WI38 (cell line): Measurements from ENCODE around the gene ERO1A.
A peak's percentile ranks its signal among the peaks of the same experiment; 100 is the strongest.

Experiments used
- H3K4me3 ChIP-seq: 2 replicates; pipeline ENCODE4 v1.5.1; 2011; ENCODE audit warnings: low read depth, mild to moderate bottlenecking, control low read depth, low read length
- CTCF ChIP-seq: IDR thresholded peaks from 2 replicates; pipeline ENCODE4 v1.5.1; 2012; ENCODE audit warnings: low read depth, mild to moderate bottlenecking, control low read depth, low read length

Gene ERO1A

DNA sequence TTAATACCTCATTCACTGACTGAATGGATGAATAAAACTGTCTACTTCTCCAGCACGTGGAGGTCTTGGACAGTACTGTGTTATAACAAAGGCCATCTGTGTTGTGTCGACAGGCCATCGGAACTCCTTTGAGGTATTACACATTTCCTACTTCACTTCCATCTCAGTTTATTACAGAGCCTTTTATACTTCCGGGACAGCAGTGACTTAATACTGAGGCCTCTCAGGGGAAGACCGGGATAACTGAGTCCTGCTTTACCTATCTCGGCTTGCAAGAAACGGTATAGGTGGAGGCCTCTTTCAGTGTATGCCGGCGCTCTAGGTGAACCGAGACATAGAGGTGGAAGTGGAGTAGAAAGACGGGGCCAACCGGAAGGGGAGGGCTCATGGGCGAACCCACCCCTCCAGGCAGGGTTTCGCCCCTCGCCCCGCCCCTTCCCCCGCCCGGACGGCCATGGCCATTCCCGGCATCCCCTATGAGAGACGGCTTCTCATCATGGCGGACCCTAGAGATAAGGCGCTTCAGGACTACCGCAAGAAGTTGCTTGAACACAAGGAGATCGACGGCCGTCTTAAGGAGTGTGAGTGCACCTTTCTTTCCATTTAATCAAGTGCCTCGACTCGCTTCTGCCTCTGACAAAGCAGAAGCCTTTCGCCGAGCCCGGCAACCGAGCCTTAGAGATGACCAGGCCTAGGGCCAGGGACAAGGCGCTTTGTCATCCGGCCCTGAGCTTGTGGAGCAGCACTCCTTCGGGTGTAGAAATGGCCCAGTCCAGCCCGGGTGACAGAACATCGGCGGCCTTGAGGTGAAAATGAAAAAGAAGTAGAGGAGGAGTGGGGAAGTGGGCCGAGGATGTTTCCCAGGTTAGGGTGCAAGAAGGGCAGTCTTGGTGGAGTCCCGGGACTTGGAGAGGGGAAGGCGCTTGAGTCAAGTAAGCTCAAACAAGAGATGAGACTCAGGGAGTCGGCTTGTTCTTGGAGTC, 11.7 kb upstream of the ERO1A start, which contains the start of gene PSMC6:
PSMC6 (plus strand) TSS at position 477 of the 983 bp plus-strand sequence; CDS start at position 497, 20 bp downstream.
- peak within 1 kb of the TSS; percentile 96 for H3K4me3 ChIP-seq
- no peak for TF ChIP-seq CTCF

- H3K4me3 ChIP-seq: peak overlapping the region; percentile 96
- TF ChIP-seq CTCF: no peak
Observed at GRCh38 chr14:52706286-52706685, 10.9 kb upstream of the ERO1A start.

DNA sequence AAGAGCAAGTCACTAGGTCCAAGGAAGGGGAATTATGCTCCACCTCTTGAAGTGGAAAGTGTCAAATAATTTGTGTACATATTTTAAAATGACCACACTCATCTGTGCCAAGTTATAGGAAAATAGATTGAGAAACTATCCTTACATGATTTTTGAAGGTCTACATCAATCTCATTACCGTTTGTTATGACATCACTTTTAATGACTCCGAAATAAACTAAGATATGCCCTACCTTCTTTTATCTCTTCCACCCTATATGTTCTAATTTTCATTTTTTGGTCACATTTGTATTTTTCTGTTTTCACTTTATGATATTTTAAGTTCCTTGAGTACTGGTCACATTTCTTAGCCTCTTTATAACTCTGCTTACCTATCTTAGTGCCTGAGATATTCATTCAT, 8.3 kb upstream of the ERO1A start:
- TF ChIP-seq CTCF: no peak
- H3K4me3 ChIP-seq: no peak overlapping the region

GRCh38 chr14:52703225-52703624, 7.9 kb upstream of the ERO1A start:
- no peak overlapping the region for H3K4me3 ChIP-seq
- TF ChIP-seq CTCF: no peak

GRCh38 chr14:52701223-52701622, 5.9 kb upstream of the ERO1A start:
- TF ChIP-seq CTCF: no peak
- H3K4me3 ChIP-seq: no peak overlapping the region

- H3K4me3 ChIP-seq: no peak overlapping the region
- no peak for TF ChIP-seq CTCF
Observed at GRCh38 chr14:52700701-52701172, 5.4 kb upstream of the ERO1A start.

DNA sequence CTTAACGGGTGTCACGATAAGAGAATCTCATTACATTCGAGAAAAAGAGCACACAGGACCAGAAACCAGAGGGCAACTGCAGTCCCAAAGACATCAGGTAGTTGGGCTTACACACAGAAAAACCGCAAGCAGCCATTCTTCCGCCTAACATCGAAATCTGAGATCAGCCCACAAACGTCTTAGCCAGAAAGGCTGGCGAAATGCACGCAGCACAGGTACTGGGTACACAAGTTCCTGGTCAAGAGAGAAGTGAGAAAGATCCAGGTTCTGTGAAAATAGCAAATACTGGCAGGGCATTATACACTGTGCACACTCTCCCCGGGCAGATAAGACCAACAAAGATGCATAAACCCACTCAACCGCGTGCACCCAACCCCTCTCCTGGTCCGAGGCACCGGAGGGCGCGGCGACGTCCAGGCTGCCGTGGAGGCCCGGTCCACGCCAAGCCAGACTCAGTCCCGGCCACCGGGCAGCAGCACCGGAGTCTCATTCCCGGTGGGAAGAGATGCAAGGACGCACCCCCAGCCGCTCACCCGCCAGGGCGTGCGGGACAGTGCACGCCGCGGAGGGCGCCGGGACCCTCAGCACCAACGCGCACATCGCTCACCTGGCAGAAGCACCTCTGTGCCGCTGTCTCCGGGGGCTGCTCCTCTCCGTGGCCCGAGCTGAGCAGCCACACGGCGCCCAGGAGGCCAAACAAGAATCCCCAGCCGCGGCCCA, 437 bp downstream of the ERO1A start:
- peak overlapping the region; percentile 96 for H3K4me3 ChIP-seq
- no peak for TF ChIP-seq CTCF
